ENCODE measurements around the gene PTPRM.

DNA sequence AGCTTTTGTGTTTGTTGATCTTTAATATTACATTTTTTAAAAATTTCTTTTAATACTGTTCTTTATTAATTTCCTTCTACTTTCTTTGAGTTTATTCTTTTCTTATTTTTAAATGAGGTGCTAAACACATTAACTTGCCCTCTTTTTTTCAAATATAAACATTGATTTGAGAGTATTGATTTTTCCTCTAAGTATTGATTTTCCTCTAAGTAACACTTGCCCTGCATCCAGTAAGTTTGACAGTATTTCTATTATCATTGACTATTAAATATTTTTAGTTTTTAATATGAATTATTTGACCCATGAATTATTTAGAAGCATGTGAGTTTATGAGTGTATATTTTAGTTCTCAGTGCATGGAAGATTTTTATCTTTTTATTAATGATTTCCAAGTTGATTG lies 705.1 kb downstream of the PTPRM start:
- TF ChIP-seq, protein P1, sequence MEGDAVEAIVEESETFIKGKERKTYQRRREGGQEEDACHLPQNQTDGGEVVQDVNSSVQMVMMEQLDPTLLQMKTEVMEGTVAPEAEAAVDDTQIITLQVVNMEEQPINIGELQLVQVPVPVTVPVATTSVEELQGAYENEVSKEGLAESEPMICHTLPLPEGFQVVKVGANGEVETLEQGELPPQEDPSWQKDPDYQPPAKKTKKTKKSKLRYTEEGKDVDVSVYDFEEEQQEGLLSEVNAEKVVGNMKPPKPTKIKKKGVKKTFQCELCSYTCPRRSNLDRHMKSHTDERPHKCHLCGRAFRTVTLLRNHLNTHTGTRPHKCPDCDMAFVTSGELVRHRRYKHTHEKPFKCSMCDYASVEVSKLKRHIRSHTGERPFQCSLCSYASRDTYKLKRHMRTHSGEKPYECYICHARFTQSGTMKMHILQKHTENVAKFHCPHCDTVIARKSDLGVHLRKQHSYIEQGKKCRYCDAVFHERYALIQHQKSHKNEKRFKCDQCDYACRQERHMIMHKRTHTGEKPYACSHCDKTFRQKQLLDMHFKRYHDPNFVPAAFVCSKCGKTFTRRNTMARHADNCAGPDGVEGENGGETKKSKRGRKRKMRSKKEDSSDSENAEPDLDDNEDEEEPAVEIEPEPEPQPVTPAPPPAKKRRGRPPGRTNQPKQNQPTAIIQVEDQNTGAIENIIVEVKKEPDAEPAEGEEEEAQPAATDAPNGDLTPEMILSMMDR (IDR thresholded peaks at IDR 0.05; ENCODE audit: insufficient read depth, low read length, poor library complexity, severe bottlenecking), result no peak
- no peak for TF ChIP-seq EZH2phosphoT487 (conservative IDR thresholded peaks at IDR 0.05; ENCODE audit: low read length)

Data from SU-DHL-6 (cell line).